HG03159 (cell line): ENCODE measurements around the gene TRIM42.

Experiments
- ATAC-seq: cut with Tn5 transposase; IDR thresholded peaks from one replicate; pipeline ENCODE4 v1.9.1; 2021; ENCODE audit warnings: mild to moderate bottlenecking, moderate library complexity; ENCODE audit not compliant: unreplicated experiment

The TRIM42 gene

DNA sequence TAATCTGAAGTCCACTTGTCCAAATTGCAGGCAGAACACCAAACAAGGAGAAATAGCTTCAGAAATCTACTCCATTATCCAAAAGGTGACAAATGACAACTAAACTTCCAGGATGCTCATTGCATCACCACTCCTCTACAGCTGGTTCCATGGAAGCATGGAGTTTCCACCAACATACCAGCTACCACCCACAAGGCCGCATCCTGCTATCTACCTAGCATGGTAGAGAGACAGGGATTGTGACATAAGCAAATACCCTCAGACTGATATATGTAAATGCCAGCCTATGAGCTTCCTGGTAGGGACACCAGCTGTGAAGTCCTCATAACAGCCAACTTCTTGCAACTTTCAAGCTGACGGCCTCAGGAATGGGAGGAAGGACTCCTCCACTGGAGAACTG lies at the start of gene TRIM42:
Gene TRIM42 (plus strand): TSS at position 301 of the 400 bp plus-strand sequence. CDS start 166 bp downstream, outside the sequence.
- no peak for ATAC-seq

DNA sequence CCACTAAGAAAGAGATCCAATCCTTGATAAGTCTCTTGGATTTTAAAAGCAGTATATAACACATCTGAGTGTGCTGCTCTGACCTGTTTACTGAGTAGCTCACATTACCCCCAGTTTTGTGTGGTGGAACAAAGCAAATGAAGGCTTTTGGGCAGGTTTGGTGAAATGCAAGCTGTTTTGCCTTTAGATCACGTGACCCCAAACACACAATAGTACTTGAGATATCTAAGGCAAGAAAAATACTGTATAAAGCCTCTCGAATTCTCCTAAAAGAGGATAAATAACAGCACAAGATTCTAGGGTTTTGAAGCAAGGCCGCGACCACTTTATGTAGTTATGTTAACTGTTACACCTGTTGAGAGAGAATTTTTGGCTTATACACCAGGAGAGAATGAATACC lies 49.3 kb upstream of the TRIM42 start:
- no peak for ATAC-seq

DNA sequence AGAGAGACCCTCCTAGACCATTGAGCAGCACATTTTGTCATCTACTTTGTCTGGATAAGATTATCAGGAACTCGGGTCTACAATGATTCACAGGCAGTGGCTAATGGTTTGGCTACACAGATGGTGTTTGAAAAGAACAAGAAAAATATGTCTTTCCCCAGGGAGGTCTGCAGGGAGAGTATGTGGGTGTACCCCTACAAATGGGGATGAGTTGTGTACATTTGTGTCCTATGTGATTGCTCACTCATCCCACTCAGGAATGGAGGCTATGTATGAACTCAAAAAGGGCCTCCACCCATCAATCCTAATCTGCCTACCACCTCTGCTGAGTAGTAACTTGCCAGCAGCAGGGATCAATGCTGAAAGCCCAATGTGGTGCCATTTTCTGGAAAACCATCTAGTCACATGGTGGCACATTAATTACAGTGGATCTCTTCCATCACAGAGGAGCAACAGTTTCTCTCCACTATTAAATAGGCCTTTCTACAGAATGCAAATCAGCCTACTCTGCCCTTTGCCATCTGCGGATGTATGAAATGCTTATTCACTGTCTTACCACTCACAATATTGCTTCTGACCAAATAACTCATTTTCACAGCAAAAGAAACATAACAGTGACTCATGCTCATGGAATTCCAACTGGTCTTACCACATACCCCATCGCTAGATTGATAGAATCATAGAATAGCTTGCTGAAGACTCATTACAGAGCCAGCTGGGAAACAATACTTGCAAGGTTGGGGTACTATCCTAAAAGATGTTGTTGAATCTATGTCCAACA lies 48.3 kb upstream of the TRIM42 start:
- no peak for ATAC-seq

DNA sequence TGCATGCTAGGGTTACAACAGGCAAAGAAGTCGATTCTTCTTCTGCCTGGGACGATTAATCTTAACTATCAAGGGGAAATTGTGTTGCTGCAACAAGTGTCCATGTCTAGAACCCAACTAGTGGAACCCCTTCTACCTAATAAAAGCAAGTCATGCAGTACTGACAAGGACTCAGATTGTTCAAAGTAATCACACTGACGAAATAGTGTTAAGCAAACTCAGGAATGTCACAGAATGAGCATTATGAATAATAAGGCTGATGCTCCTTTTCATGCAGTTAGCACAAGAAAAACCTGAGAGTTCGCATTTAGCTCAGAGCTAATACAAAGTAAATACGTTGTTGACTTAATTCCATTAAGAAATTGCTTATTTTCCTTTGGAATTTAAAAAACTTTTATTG lies 47.5 kb upstream of the TRIM42 start:
- no peak for ATAC-seq

DNA sequence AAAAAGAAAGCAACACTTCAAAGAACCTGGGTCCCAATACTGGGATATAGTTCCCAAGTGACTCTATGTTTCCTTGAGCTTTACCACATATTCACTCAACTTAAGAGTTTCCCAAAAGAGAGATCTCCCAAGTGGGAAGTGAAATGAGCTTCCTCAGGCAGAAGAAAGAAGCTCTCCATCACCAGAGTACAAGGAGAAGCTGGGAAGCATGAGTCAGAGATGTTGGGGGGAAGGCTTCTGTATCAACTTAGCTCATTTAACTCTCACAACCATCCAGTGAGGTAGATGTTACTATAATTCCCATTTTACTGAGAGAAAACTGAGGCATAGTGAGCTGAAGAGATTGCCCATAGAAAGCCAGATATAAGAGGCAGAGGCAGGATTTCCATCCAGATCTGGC lies 47.0 kb upstream of the TRIM42 start:
- no peak for ATAC-seq

DNA sequence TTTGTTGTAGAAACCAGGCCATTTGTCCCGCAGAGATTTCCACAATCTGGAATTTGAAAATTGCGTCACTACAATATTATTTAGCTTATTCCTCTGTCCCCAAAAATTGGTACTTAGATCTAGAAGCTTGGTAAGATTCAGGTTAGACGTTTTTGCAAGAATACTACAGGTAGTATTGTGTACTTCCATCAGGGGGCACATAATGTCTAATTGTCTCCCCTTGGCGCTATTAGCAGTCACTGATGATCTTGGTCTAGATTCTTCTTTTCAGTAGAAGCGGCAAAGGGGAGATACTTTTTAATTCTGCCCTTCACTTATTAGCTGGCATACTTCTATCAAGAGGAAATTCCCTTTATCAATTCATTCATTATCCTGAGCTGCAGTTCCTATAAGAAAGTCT lies 42.6 kb upstream of the TRIM42 start:
- no peak for ATAC-seq

DNA sequence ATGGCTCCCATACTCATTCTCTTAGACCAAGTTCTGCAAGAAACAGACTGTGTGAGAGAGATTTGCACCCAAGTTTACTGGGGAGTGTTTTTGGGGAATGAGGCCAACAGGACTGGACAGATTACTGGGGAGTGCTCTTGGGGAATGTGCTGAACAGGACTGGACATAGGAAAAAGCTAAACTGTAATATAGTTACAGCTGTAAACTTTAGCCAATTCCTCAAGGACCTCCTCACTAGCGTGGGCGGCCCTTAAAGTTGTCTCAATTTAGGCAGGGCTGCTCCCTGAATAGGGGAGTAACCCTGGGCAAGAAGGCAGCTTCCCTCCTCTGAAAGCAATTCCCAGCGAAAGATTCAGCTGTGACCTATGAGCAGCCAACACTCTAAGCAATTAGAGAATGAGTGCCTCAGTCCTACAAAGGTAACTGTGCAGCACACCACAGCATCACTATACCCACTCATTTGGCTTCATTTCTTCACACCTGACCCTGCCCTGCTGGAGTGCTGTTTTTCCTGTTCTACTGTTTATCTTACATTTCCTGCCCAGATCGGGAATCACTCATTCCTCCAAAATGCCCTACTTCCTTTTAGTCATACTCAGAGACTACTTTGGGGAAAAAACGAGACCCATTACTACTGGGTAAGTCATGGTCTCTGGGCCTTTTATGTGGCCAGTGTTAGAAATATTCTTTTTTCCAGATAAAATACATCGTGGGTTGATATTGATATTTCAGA lies 41.3 kb upstream of the TRIM42 start:
- no peak for ATAC-seq

DNA sequence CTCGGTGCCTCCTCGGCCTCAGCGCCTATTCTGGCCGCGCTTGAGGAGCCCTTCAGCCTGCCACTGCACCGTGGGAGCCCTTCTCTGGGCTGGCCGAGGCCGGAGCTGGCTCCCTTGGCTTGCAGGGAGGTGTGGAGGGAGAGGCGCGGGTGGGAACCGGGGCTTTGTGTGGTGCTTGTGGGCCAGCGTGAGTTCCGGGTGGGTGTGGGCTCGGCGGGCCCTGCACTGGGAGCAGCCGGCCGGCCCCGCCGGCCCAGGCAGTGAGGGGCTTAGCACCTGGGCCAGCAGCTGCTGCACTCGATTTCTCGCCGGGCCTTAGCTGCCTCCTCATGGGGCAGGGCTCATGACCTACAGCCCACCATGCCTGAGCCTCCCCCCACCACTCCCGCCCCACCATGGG lies 26.6 kb upstream of the TRIM42 start:
- no peak for ATAC-seq

DNA sequence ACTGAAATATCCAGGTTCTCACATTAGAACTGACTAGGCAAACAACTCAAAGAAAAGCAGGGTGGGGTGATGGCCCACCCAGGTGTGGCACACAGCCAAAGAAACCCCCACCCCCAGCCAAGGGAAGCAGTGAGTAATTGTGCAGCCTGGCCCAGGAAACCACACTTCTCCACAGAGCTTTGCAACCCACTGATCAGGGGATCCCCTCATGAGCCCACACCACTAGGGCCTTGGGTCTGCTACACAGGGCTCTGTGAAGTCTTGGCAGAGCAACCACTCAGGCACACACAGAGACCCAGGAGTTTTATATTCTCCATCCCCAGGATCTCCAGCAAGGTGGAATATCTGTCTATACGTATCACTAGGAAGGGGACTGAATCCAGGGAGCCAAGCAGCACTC lies 22.2 kb upstream of the TRIM42 start:
- ATAC-seq = no peak

DNA sequence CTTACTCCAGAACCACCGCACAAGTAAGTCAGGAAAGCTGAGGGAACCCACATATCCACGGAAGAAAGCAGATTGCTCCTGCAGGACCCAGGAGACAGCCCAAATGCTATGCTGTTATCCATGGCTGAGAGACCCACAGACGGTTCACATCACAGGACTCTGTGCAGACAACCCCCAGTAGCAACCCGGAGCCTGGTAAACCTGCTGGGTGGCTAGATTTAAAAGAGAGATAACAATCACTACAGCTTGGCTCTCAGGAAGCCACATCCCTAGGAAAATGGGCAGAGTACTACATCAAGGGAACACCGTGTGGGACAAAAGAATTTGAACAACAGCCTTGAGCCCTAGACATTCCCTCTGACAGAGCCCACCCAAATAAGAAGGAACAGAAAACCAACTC lies 13.8 kb upstream of the TRIM42 start:
- ATAC-seq = no peak

DNA sequence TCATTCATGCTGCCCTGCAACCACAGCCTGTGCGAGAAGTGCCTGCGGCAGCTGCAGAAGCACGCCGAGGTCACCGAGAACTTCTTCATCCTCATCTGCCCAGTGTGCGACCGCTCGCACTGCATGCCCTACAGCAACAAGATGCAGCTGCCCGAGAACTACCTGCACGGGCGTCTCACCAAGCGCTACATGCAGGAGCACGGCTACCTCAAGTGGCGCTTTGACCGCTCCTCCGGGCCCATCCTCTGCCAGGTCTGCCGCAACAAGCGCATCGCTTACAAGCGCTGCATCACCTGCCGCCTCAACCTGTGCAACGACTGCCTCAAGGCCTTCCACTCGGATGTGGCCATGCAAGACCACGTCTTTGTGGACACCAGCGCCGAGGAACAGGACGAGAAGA lies 4.7 kb downstream of the TRIM42 start:
- ATAC-seq = no peak

DNA sequence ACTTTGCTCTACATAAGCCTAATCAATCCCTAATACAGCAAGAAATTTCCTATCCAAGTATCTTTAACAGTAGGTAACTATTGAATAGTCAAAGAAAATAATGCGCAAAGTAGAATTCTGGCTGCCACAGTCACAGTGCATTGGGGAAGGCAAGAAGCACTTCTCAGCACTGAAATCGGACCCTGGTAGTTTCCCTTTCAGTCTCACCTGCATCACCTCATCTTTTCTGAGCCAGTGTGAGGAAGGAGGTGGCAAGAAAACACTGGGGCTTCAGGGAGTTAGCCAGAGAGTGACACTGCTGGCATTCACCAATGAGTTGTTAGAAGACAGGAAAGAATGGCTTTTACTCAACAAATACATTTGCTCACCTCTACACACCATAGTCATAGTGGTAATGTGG lies 8.3 kb downstream of the TRIM42 start:
- ATAC-seq = no peak

DNA sequence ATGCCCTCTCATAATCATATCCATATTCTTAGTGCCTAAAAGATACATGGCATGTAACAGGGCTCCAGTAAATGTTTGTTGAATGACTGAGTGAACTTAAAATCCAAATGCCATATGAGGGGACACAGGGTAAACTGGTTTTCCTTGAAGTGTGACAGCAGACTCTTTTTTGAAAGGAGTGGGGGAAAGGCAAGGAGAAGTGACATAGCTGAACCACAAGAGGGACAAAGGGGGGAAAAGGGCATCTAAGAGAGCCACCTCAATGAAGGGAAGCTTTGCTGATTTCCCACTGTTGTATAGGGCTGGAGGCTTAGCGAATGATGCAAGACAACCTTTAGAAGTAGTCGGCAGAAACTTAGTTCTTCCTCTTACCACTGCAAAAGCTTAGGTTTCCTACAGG lies 9.1 kb downstream of the TRIM42 start:
- ATAC-seq = no peak

DNA sequence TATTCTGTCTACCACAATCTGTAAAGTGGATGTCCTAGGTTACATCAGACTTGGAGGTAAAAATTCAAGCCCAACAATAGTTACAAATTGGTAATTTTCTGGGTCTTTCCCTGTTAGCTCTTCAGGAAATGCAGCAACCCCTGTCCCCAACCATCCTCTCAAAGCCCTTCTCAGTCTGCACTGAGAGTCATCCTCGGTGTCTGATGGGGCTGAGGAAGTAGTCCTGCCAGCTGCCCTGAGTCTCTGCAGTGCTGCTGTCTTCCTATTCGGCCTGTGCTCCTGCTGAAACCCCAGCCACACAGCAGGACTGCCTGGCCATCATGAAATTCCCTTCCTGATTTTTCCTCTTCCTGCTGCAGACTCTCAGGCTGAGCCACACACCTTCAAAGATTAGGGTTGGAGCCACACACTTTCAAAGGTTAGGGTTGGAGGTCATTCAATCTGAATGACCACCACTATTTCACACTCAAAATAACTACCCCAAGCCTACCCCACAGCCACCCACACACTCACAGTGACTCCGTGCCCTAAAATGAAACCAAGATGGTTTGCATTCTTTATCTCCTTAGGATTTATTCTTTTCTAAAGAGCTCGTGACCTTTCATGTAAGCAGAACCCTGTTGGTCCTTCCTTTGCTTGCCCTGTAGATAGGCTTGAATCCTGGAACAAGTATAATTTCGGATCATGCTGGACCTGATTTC lies 17.6 kb downstream of the TRIM42 start:
- no peak for ATAC-seq

DNA sequence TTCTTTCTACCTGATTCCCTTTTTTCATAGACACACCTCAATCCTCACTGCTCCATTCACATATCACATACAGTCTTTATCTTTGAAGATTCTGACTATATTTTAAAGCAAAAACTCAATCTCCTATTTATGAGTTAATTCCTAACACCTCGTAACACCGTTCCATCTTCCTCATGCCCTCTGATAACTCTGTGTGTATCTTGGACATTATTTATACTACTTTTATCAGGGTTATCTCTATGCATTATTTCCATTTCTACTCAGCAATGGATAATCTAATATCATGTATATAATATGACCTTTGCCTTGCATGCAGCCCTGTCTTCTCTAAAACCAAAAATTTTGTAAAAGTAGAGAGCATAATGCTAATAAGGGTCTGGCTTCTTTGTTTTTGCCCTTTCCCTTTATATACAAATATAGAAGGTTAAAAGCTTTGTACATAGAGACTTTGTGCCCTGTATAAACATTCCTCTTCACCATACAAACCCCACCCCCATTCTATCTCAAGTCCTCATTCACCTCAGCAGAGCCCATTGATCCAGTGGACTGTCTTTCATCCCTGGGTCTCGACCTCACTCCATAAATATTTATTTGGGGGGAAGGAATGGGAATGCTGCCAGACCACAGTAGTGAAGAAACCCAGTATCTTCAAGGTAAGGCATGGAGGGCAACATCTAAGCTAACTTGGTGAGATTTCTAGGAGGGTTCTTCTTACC lies 21.8 kb downstream of the TRIM42 start:
- no peak for ATAC-seq

DNA sequence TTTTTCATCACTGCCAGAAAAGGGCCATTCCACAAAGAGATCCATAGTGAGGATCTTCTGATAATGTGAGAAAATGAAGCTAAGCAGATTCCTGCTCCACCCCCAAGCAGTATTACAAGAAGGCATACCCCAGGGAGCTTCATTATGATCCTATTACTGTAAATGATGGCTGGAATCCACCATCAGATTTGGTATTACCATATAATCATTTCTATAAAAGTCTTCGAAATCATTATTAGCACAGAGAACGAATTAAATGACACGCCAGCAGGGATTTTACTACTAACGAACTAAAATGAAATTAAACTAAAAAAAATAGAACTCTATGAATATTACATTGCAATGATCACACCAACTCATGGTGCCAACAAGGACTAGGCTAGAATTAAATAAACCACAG lies 24.4 kb downstream of the TRIM42 start:
- ATAC-seq = no peak

DNA sequence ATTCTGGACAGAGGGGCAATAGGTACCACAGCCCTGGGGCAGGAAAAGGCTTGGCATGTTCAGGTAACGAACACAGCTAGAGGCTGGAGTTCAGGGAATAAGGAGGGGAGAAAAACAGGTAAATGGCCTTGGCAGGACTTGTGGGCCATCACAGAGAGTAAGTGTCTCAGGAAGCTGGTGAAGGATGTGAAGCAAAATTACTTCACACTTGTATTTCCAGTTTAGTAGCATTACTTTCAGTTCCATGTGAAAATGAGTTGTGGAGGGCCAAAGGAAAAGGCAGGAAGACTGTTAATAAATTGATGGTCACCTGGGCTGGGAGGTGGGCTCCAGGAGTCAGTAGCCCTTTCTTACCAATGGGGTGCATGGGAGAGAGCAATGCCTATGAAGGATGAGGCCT lies 25.6 kb downstream of the TRIM42 start:
- ATAC-seq = no peak

DNA sequence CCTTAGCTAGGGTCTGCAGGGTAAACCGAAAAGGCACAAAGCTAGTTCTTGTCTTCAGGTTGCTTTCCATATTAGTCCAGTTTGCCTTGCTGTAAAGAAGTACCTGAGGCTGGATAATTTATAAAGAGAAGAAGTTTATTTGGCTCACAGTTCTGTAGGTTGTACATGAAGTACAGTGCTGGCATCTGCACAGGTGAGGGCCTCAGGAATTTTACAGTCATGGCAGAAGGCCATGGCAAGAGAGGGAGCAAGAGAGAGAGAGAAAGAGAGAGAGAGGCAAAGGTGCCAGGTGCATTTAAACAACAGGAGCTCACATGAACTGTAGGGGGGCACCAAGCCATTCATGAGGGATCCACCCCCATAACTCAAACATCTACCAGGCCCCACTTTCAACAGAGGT lies 26.9 kb downstream of the TRIM42 start:
- no peak for ATAC-seq

DNA sequence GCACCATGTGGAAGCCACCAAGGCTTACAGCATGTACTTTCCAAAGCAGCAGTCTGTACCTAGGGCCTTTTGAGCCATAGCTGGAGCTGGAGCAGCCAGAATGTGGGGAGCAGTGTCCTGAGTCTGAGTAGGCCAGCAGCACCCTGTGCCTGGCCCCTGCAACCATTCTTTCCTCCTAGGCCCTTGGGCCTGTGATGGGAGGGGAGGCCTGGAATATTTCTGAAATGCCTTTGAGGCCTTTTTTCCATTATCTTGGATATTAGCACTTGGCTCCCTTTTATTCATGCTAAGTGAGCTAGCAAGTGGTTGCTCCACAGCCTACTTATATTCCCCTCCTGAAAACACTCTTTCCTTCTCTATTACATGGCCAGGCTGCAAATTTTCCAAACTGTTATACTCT lies 28.1 kb downstream of the TRIM42 start:
- ATAC-seq = no peak

DNA sequence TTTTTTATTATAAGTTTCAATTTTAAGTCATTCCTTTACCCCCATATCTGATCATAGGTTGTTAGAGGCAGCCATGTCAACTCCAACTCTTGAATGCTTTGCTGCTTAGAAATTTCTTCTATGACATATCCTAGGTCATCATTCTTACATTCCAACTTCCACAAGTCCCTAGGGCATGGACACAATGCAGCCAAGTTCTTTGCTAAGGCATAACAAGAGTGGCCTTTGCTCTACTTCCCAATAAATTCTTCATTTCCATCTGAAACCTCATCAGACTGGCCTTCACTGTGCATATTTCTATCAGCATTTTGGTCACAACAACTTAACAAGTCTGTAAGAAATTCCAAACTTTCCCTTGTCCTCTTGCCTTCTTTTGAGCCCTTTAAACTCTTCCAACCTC lies 28.5 kb downstream of the TRIM42 start:
- ATAC-seq = no peak

DNA sequence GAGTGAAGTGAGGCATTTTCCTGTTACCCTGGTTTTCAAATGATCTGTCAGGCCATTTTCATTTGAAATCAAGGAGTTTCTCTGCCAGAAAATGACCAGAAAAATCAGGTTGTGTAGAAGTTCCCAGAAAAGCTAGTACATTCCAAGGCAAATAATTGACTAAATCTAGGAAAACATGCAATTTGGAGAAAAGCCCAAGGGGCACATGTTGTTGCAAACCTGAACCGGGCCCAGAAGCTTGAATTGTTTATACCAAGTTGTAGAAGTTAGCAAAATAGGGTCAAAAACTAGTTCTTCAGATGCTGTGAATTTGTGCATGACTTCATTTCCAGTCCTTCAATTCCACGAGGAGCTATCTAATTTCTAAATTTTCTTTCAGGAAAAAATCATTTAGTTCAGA lies 31.0 kb downstream of the TRIM42 start:
- ATAC-seq = no peak
